Measurements from ENCODE around the gene CHST11.

GRCh38 chr12:104488374-104488773, 31.6 kb downstream of the CHST11 start:
- TF ChIP-seq, protein P1, sequence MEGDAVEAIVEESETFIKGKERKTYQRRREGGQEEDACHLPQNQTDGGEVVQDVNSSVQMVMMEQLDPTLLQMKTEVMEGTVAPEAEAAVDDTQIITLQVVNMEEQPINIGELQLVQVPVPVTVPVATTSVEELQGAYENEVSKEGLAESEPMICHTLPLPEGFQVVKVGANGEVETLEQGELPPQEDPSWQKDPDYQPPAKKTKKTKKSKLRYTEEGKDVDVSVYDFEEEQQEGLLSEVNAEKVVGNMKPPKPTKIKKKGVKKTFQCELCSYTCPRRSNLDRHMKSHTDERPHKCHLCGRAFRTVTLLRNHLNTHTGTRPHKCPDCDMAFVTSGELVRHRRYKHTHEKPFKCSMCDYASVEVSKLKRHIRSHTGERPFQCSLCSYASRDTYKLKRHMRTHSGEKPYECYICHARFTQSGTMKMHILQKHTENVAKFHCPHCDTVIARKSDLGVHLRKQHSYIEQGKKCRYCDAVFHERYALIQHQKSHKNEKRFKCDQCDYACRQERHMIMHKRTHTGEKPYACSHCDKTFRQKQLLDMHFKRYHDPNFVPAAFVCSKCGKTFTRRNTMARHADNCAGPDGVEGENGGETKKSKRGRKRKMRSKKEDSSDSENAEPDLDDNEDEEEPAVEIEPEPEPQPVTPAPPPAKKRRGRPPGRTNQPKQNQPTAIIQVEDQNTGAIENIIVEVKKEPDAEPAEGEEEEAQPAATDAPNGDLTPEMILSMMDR (IDR thresholded peaks at IDR 0.05; ENCODE audit: low read depth, low read length, poor library complexity, severe bottlenecking), result no peak
- TF ChIP-seq EZH2phosphoT487 (IDR thresholded peaks at IDR 0.05; ENCODE audit: borderline replicate concordance, low read length), result no peak

Measured in DOHH2 (cell line).